AG04450 (cell line): ENCODE data around the gene REEP5. TPM values are rescaled to one million over a fixed set of nuclear protein-coding genes. Genes with fewer than 3 reads are reported as not detected.

ENCODE experiments used
- CTCF ChIA-PET: fragments of 300-600, 350-600 bp; formaldehyde crosslinking; extraction: SDS; loops from one replicate; lab custom pipeline; 2022; ENCODE audit warnings: antibody characterized with exemption, inconsistent platforms; lab: Charles Lee
- POLR2A ChIA-PET: fragments of 350-600 bp; formaldehyde crosslinking; extraction: SDS; loops from one replicate; lab custom pipeline; 2021; ENCODE audit warnings: antibody characterized with exemption, inconsistent platforms; lab: Yijun Ruan, JAX
- DNase-seq: peaks from one replicate; pipeline ENCODE4 v3.0.0-alpha.2; 2011; ENCODE audit warnings: low read depth, low spot score
- H3K27ac ChIP-seq: one replicate; pipeline ENCODE4 v1.5.1; 2012; ENCODE audit warnings: low read depth, low read length, control low read depth
- H3K27me3 ChIP-seq: one replicate; pipeline ENCODE4 v1.6.0; 2012; ENCODE audit warnings: low read length; ENCODE audit not compliant: control insufficient read depth, insufficient read depth
- H3K4me3 ChIP-seq: 2 replicates; pipeline ENCODE4 v1.5.1; 2011; ENCODE audit warnings: mild to moderate bottlenecking, low read depth, low read length, control low read depth
- H3K9me3 ChIP-seq: 2 replicates; pipeline ENCODE4 v1.5.1; 2012; ENCODE audit warnings: low read length; ENCODE audit not compliant: control insufficient read depth, insufficient read depth
- CTCF ChIP-seq: IDR thresholded peaks from 2 replicates; pipeline ENCODE4 v1.5.1; 2011; ENCODE audit warnings: low read depth, low read length, control low read depth, inconsistent platforms
- polyA plus RNA-seq: library from polyadenylated mRNA; depleted of rRNA; stranded (reverse); fragments of >200 nt; gene quantifications from 2 replicates; pipeline ENCODE4 v1.2.3, GENCODE V29; 2011

REEP5 gene
- polyA plus RNA-seq, 1 experiment: 163 TPM

GRCh38 chr5:112857866-112858265 is 64.2 kb downstream of the REEP5 start:
- Histone ChIP-seq H3K27me3 (peaks cover 5% of the 10 kb centered on the region), H3K9me3 (no peaks in the 10 kb centered on the region; the same call in 1 of the 2 replicates), H3K4me3 (no peak overlapping the region), H3K27ac (no peak overlapping the region)
- no peak for DNase-seq
- POLR2A ChIA-PET: no interaction called here
- CTCF ChIA-PET: no interaction called here
- no peak for TF ChIP-seq CTCF

- H3K9me3 ChIP-seq: no peaks in the 10 kb centered on the region
- H3K4me3 ChIP-seq: no peak overlapping the region
- no peak overlapping the region for H3K27ac ChIP-seq
- ChIA-PET CTCF (no interaction called here), POLR2A (no interaction called here)
- no peak for DNase-seq
- no peak for TF ChIP-seq CTCF
- peaks cover 5% of the 10 kb centered on the region for H3K27me3 ChIP-seq
These were observed 67.4 kb downstream of the REEP5 start for GRCh38 chr5:112854651-112855050.

GRCh38 chr5:112849912-112850311 is 72.1 kb downstream of the REEP5 start:
- DNase-seq: no peak
- Histone ChIP-seq H3K27me3 (no peaks in the 10 kb centered on the region), H3K4me3 (no peak overlapping the region), H3K27ac (no peak overlapping the region), H3K9me3 (no peaks in the 10 kb centered on the region)
- ChIA-PET CTCF (no interaction called here), POLR2A (no interaction called here)
- TF ChIP-seq CTCF: no peak

- CTCF ChIA-PET: interaction anchor here (0.5 to 1.6 kb wide), 67 partner anchors 8 to 1953 kb away, joined by 3 to 30 read pairs (median 5); partner anchors contain the start of genes APC, DCP2 and SRP19
- Histone ChIP-seq H3K27ac (peak overlapping the region; percentile 42), H3K27me3 (no peaks in the 10 kb centered on the region), H3K9me3 (no peaks in the 10 kb centered on the region), H3K4me3 (no peak overlapping the region)
- TF ChIP-seq CTCF: peak; percentile 76
- DNase-seq: peak; percentile 32
- POLR2A ChIA-PET: interaction anchor here (0.6 to 1.2 kb wide), 3 partner anchors 11 to 128 kb away, joined by 3 to 8 read pairs (median 4); partner anchors contain the start of genes DCP2 and SRP19
These were observed 73.8 kb downstream of the REEP5 start for GRCh38 chr5:112848116-112848811.

- no peak for DNase-seq
- CTCF ChIA-PET: no interaction called here
- no peak for TF ChIP-seq CTCF
- Histone ChIP-seq H3K9me3 (no peaks in the 10 kb centered on the region), H3K27me3 (no peaks in the 10 kb centered on the region), H3K4me3 (no peak overlapping the region), H3K27ac (no peak overlapping the region)
- POLR2A ChIA-PET: no interaction called here
These were observed 74.7 kb downstream of the REEP5 start for GRCh38 chr5:112847306-112847705.
